ENCODE results near the gene RIT2. TPM values are rescaled to one million over a fixed set of nuclear protein-coding genes. Genes with fewer than 3 reads are reported as not detected.

RIT2 gene
- polyA plus RNA-seq, 1 donor from 2014 or later, result 1.1 TPM

- Histone ChIP-seq H3F3A (ENCODE audit: insufficient read depth, low read length, poor library complexity, severe bottlenecking) (no peaks in the 10 kb centered on the region), H3K9me3 (ENCODE audit: low read length) (no peaks in the 10 kb centered on the region), H3K36me3 (ENCODE audit: insufficient read depth, low read length) (no peaks in the 10 kb centered on the region), H4K20me1 (ENCODE audit: insufficient read depth) (no peaks in the 10 kb centered on the region), H3K4me2 (ENCODE audit: low read length) (no peak overlapping the region), H3K79me2 (replicated peaks; ENCODE audit: insufficient read depth, low read length) (no peaks in the 10 kb centered on the region), H3K9me2 (ENCODE audit: insufficient read depth, low read length) (no peaks in the 10 kb centered on the region), H3K27ac (ENCODE audit: low read length) (no peak overlapping the region), H3K9ac (ENCODE audit: low read length) (no peak overlapping the region), H2AFZ (ENCODE audit: low read depth, low read length) (no peak overlapping the region), H3K27me3 (ENCODE audit: insufficient read depth, low read depth, low read length) (no peaks in the 10 kb centered on the region), H3K4me3 (ENCODE audit: low read length) (no peak overlapping the region)
- TF ChIP-seq MXI1 (conservative IDR thresholded peaks at IDR 0.05; ENCODE audit: poor library complexity, severe bottlenecking) (no peak), TAF1 (IDR thresholded peaks at IDR 0.05; ENCODE audit: low read depth) (no peak), RAD21 (conservative IDR thresholded peaks at IDR 0.05) (no peak), CTCF (IDR thresholded peaks at IDR 0.05; ENCODE audit: poor library complexity, severe bottlenecking) (no peak), POLR2AphosphoS5 (IDR thresholded peaks at IDR 0.05) (no peak), SMC3 (conservative IDR thresholded peaks at IDR 0.05; ENCODE audit: poor library complexity) (no peak), REST (IDR thresholded peaks at IDR 0.05; ENCODE audit: borderline replicate concordance) (no peak), EP300 (conservative IDR thresholded peaks at IDR 0.05; ENCODE audit: poor library complexity, severe bottlenecking) (no peak), EZH2 (IDR thresholded peaks at IDR 0.05; ENCODE audit: borderline replicate concordance, insufficient read depth, low read length, poor library complexity, severe bottlenecking) (no peak)
These were observed 201.0 kb downstream of the RIT2 start for GRCh38 chr18:42914476-42914875.

GRCh38 chr18:42909095-42909494 is 206.4 kb downstream of the RIT2 start:
- no peaks in the 10 kb centered on the region for H3K27me3 ChIP-seq (ENCODE audit: insufficient read depth, low read depth, low read length)
- H3K27ac ChIP-seq (ENCODE audit: low read length), result no peak overlapping the region
- no peaks in the 10 kb centered on the region for H3K79me2 ChIP-seq (replicated peaks; ENCODE audit: insufficient read depth, low read length)
- TF ChIP-seq REST (IDR thresholded peaks at IDR 0.05; ENCODE audit: borderline replicate concordance) (no peak), MXI1 (conservative IDR thresholded peaks at IDR 0.05; ENCODE audit: poor library complexity, severe bottlenecking) (no peak), TAF1 (IDR thresholded peaks at IDR 0.05; ENCODE audit: low read depth) (no peak), EP300 (conservative IDR thresholded peaks at IDR 0.05; ENCODE audit: poor library complexity, severe bottlenecking) (no peak), RAD21 (conservative IDR thresholded peaks at IDR 0.05) (no peak), EZH2 (IDR thresholded peaks at IDR 0.05; ENCODE audit: borderline replicate concordance, insufficient read depth, low read length, poor library complexity, severe bottlenecking) (no peak), CTCF (IDR thresholded peaks at IDR 0.05; ENCODE audit: poor library complexity, severe bottlenecking) (no peak), POLR2AphosphoS5 (IDR thresholded peaks at IDR 0.05) (no peak), SMC3 (conservative IDR thresholded peaks at IDR 0.05; ENCODE audit: poor library complexity) (no peak)
- H3K4me2 ChIP-seq (ENCODE audit: low read length), result no peak overlapping the region
- H3K36me3 ChIP-seq (ENCODE audit: insufficient read depth, low read length), result no peaks in the 10 kb centered on the region
- no peaks in the 10 kb centered on the region for H3K9me3 ChIP-seq (ENCODE audit: low read length)
- no peaks in the 10 kb centered on the region for H4K20me1 ChIP-seq (ENCODE audit: insufficient read depth)
- H2AFZ ChIP-seq (ENCODE audit: low read depth, low read length), result no peak overlapping the region
- H3K9ac ChIP-seq (ENCODE audit: low read length), result no peak overlapping the region
- H3F3A ChIP-seq (ENCODE audit: insufficient read depth, low read length, poor library complexity, severe bottlenecking), result no peaks in the 10 kb centered on the region
- no peaks in the 10 kb centered on the region for H3K9me2 ChIP-seq (ENCODE audit: insufficient read depth, low read length)
- no peak overlapping the region for H3K4me3 ChIP-seq (ENCODE audit: low read length)
